OCI-LY3 (cell line): ENCODE data around the gene METTL2A.

Experiments used
- EZH2phosphoT487 ChIP-seq: fragments of 200-600 bp; shearing (Covaris generic); IDR thresholded peaks from 2 replicates; pipeline ENCODE4 v1.6.1; 2018; ENCODE audit warnings: antibody characterized with exemption, mixed run types, low read depth
- TF ChIP-seq, protein P1 (sequence below): fragments of 200-600, 300-600 bp; sonication (generic); IDR thresholded peaks from 2 replicates; pipeline ENCODE4 v1.5.1; 2014; ENCODE audit warnings: antibody characterized with exemption, low read length, low read depth

DNA sequence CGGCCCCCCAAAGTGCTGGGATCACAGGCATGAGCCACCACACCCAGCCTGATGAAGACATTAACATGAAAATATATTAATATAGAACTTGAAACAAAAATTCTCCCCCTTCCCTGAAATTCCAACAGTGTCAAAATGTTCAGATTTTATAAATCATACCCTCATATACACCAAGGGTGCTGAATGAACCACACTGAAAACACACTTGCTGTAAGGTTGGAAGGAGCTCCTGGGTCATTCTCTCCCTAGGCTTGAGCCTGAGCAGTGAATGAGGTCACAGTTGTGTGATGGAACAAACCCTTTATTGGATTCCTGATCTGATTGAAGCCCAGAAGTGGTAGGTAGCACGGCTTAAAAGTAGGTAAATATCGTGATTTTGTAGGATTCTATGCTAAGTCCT is 43.4 kb upstream of the METTL2A start, which contains the start of gene EFCAB3:
- TF ChIP-seq, protein P1, sequence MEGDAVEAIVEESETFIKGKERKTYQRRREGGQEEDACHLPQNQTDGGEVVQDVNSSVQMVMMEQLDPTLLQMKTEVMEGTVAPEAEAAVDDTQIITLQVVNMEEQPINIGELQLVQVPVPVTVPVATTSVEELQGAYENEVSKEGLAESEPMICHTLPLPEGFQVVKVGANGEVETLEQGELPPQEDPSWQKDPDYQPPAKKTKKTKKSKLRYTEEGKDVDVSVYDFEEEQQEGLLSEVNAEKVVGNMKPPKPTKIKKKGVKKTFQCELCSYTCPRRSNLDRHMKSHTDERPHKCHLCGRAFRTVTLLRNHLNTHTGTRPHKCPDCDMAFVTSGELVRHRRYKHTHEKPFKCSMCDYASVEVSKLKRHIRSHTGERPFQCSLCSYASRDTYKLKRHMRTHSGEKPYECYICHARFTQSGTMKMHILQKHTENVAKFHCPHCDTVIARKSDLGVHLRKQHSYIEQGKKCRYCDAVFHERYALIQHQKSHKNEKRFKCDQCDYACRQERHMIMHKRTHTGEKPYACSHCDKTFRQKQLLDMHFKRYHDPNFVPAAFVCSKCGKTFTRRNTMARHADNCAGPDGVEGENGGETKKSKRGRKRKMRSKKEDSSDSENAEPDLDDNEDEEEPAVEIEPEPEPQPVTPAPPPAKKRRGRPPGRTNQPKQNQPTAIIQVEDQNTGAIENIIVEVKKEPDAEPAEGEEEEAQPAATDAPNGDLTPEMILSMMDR = no peak
- no peak for TF ChIP-seq EZH2phosphoT487
